DOHH2 (cell line): ENCODE data around the gene YIPF5.

Experiments used
- H3F3A ChIP-seq: fragments of 200-600 bp; sonication (generic), shearing (Covaris generic); 2 replicates; pipeline ENCODE4 v1.6.0; 2016; ENCODE audit warnings: antibody characterized with exemption, mild to moderate bottlenecking; ENCODE audit not compliant: control insufficient read depth, insufficient read depth
- H3K27ac ChIP-seq: fragments of 200-600 bp; sonication (generic); 2 replicates; pipeline ENCODE4 v1.5.1; 2014; ENCODE audit warnings: low read depth, mild to moderate bottlenecking, low read length, moderate library complexity
- H3K27me3 ChIP-seq: fragments of 200-600 bp; sonication (generic); 2 replicates; pipeline ENCODE4 v1.6.1; 2014; ENCODE audit warnings: mild to moderate bottlenecking, low read length, mixed read lengths; ENCODE audit not compliant: control insufficient read depth
- H3K36me3 ChIP-seq: fragments of 200-600 bp; sonication (generic); 2 replicates; pipeline ENCODE4 v1.6.1; 2014; ENCODE audit warnings: mild to moderate bottlenecking, low read length, moderate library complexity, mixed read lengths; ENCODE audit not compliant: control insufficient read depth
- H3K4me1 ChIP-seq: fragments of 200-600 bp; sonication (generic); 2 replicates; pipeline ENCODE4 v1.6.1; 2014; ENCODE audit warnings: mild to moderate bottlenecking, low read length, mixed read lengths; ENCODE audit not compliant: control insufficient read depth
- H3K4me2 ChIP-seq: fragments of 200-600 bp; sonication (generic); 2 replicates; pipeline ENCODE4 v1.6.0; 2014; ENCODE audit warnings: mild to moderate bottlenecking, low read length, moderate library complexity
- H3K4me3 ChIP-seq: fragments of 200-600 bp; sonication (generic); 2 replicates; pipeline ENCODE4 v1.5.1; 2014; ENCODE audit warnings: mild to moderate bottlenecking, low read length, mixed read lengths
- H3K79me2 ChIP-seq: fragments of 200-600 bp; sonication (generic); 2 replicates; pipeline ENCODE4 v1.6.1; 2014; ENCODE audit warnings: mild to moderate bottlenecking, low read length, mixed read lengths; ENCODE audit not compliant: control insufficient read depth
- H3K9me2 ChIP-seq: fragments of 200-600 bp; sonication (generic); replicated peaks from 2 replicates; pipeline ENCODE4 v1.6.1; 2014; ENCODE audit warnings: mild to moderate bottlenecking, low read length, mixed read lengths; ENCODE audit not compliant: control insufficient read depth
- H3K9me3 ChIP-seq: fragments of 200-600 bp; sonication (generic); 2 replicates; pipeline ENCODE4 v1.6.1; 2014; ENCODE audit warnings: antibody characterized with exemption, low read length, mixed read lengths; ENCODE audit not compliant: control insufficient read depth, insufficient read depth
- H4K20me1 ChIP-seq: fragments of 200-600 bp; sonication (generic); 2 replicates; pipeline ENCODE4 v1.6.0; 2014; ENCODE audit warnings: low read depth, mild to moderate bottlenecking, antibody characterized with exemption, low read length, moderate library complexity; ENCODE audit not compliant: control insufficient read depth, insufficient read depth
- EZH2phosphoT487 ChIP-seq: fragments of 200-600 bp; sonication (generic); IDR thresholded peaks from 2 replicates; pipeline ENCODE4 v1.6.1; 2017; ENCODE audit warnings: borderline replicate concordance, mild to moderate bottlenecking, antibody characterized with exemption, low read length, moderate library complexity, mixed read lengths
- TF ChIP-seq, protein P1 (sequence below): fragments of 200-600 bp; sonication (generic); IDR thresholded peaks from one replicate; pipeline ENCODE4 v1.5.1; 2014; ENCODE audit warnings: antibody characterized with exemption, mild to moderate bottlenecking, low read depth, low read length; ENCODE audit not compliant: poor library complexity, severe bottlenecking

The YIPF5 gene

DNA sequence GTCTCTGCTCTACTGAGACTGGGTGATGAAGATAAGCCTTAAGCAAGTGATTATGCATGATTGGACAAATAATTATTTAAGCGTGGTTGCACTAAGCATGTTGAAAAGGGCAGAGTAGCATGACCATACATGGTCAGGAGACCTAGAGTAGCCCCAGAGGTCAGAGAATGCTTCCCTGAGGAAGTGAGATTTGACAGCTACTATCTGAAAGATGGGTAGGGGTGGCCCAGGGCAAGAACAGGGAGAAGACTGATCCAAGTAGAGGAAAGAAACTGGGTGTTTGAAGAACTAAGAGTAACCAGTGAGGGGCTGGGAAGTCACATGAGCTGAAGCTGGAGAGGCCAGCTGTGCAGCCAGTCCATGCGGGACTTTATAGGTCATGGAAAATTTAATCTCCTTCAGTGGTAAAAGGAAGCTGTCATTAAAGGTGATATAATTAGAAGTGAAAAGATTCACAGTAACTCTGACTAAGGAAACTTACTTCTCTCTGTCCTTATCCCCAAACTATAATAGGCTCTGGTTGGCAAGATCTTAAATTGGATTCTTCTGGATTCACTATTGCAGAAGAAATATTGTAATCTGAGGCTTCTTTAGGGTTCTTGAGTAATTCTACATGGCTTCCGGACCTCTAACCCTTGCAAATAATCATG is 35.2 kb downstream of the YIPF5 start:
- no peaks in the 10 kb centered on the region for H3K9me3 ChIP-seq
- no peak overlapping the region for H3K27ac ChIP-seq
- no peaks in the 10 kb centered on the region for H3K4me1 ChIP-seq
- H3K4me2 ChIP-seq: no peak overlapping the region
- H3K27me3 ChIP-seq: no peaks in the 10 kb centered on the region
- H3K4me3 ChIP-seq: no peak overlapping the region
- no peaks in the 10 kb centered on the region for H4K20me1 ChIP-seq
- no peaks in the 10 kb centered on the region for H3F3A ChIP-seq
- TF ChIP-seq, protein P1, sequence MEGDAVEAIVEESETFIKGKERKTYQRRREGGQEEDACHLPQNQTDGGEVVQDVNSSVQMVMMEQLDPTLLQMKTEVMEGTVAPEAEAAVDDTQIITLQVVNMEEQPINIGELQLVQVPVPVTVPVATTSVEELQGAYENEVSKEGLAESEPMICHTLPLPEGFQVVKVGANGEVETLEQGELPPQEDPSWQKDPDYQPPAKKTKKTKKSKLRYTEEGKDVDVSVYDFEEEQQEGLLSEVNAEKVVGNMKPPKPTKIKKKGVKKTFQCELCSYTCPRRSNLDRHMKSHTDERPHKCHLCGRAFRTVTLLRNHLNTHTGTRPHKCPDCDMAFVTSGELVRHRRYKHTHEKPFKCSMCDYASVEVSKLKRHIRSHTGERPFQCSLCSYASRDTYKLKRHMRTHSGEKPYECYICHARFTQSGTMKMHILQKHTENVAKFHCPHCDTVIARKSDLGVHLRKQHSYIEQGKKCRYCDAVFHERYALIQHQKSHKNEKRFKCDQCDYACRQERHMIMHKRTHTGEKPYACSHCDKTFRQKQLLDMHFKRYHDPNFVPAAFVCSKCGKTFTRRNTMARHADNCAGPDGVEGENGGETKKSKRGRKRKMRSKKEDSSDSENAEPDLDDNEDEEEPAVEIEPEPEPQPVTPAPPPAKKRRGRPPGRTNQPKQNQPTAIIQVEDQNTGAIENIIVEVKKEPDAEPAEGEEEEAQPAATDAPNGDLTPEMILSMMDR: no peak
- no peak for TF ChIP-seq EZH2phosphoT487
- H3K36me3 ChIP-seq: no peaks in the 10 kb centered on the region
- no peaks in the 10 kb centered on the region for H3K79me2 ChIP-seq
- no peaks in the 10 kb centered on the region for H3K9me2 ChIP-seq

DNA sequence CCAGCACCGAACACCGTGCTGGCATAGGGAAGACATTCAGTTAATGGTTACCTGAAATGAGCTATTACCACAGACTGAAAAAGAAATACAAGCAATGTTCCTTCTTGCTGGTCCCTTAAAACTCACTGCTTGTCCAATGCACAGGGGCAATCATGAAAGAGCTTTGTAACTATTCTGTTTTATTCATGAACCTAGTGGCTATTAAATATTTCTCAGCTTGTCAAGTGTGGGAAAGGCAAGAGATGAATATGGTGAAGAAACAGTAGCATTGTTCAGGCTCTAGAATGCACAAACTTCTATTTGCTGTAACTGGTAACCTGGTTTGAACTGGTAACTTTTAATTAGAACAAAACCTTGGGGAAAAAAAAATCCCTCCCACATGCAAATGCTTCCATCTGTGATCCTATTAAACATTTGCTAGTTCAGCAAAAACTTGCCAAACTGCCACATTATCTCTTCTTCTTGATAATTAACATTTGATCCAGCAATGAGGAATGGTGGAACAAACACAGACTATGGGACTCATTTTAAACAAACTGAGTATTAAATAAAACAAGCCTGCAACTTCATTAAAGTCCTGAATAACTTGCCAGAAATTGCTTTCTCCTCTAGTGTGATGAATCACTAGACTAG is 36.1 kb downstream of the YIPF5 start:
- Histone ChIP-seq H3F3A (no peaks in the 10 kb centered on the region), H3K4me1 (no peaks in the 10 kb centered on the region), H3K27me3 (no peaks in the 10 kb centered on the region), H4K20me1 (no peaks in the 10 kb centered on the region), H3K4me3 (no peak overlapping the region), H3K79me2 (no peaks in the 10 kb centered on the region), H3K9me3 (no peaks in the 10 kb centered on the region), H3K4me2 (no peak overlapping the region), H3K36me3 (no peaks in the 10 kb centered on the region), H3K27ac (no peak overlapping the region), H3K9me2 (no peaks in the 10 kb centered on the region)
- no peak for TF ChIP-seq EZH2phosphoT487
- TF ChIP-seq, protein P1: no peak

DNA sequence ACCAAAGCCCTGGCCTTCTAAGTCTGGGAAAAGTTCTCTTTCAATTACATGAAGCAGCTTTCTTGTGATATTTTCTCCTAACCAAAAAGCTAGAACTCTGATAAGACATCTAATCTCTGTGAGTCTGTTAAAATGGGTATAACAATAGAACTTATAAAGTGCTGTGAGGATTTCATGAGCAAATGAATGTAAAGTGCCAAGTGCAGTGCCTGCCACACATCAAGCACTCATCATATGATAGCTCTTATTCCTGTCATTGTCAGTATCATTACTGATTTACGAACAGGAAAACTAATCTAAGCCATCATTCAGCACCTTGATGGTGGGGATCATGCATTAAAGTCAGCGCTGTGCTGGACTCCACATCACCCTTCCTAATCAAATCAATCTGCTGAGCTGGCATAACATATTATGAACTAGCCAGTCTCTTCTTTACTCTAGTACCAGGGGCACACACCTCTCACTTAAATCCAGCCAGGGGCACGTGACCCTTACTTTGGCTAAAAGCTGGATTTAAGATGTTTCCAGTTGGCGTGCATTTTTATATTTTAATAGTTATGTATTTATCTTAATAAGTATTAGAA is 37.3 kb downstream of the YIPF5 start:
- Histone ChIP-seq H3K4me3 (no peak overlapping the region), H3K9me2 (no peaks in the 10 kb centered on the region), H3K4me1 (no peaks in the 10 kb centered on the region), H3K36me3 (no peaks in the 10 kb centered on the region), H3F3A (no peaks in the 10 kb centered on the region), H3K9me3 (no peaks in the 10 kb centered on the region), H4K20me1 (no peaks in the 10 kb centered on the region), H3K79me2 (no peaks in the 10 kb centered on the region), H3K27ac (no peak overlapping the region), H3K4me2 (no peak overlapping the region), H3K27me3 (no peaks in the 10 kb centered on the region)
- TF ChIP-seq, protein P1: no peak
- no peak for TF ChIP-seq EZH2phosphoT487
